GM18868 (cell line): Measurements from ENCODE around the gene SMARCB1.

Experiments
- ATAC-seq: cut with Tn5 transposase; IDR thresholded peaks from one replicate; pipeline ENCODE4 v1.9.1; 2021; ENCODE audit warnings: mild to moderate bottlenecking, moderate library complexity; ENCODE audit not compliant: unreplicated experiment

SMARCB1 gene

DNA sequence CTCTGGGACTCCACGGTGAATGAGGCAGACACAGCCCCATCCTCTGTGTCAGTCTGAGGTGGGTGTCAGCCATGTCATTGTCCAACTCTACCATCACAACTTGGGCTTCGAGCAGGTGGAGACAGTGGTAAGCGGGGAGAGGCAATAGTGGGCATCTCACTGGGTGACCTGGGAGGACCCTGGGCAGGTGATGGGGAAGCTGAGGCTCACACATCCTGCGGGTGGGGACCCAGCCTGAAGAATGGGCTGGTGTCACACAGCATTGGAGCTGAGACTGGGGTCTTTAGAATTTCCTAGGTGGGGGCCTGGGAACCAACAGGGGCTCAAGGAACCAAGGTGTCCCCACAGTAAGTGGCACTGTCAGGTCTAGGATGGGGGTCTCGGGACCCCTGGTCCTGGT lies 7.0 kb upstream of the SMARCB1 start:
- no peak for ATAC-seq

- ATAC-seq, result no peak
Observed at GRCh38 chr22:23780146-23780748, 6.5 kb upstream of the SMARCB1 start.

DNA sequence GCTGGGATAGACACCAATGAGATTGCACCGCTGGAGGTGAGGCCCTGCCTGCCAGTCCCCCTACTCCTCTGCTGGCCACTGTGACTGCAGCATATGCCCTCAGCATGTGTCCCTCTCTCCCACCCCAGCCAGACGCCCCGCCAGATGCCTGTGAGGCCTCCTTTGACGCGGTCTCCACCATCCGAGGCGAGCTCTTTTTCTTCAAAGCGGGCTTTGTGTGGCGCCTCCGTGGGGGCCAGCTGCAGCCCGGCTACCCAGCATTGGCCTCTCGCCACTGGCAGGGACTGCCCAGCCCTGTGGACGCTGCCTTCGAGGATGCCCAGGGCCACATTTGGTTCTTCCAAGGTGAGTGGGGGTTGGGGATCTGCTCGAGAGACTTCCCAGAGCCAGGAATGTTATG lies 5.7 kb upstream of the SMARCB1 start:
- no peak for ATAC-seq

GRCh38 chr22:23781511-23782183 lies 5.1 kb upstream of the SMARCB1 start:
- no peak for ATAC-seq

GRCh38 chr22:23782252-23782651 lies 4.5 kb upstream of the SMARCB1 start:
- no peak for ATAC-seq

DNA sequence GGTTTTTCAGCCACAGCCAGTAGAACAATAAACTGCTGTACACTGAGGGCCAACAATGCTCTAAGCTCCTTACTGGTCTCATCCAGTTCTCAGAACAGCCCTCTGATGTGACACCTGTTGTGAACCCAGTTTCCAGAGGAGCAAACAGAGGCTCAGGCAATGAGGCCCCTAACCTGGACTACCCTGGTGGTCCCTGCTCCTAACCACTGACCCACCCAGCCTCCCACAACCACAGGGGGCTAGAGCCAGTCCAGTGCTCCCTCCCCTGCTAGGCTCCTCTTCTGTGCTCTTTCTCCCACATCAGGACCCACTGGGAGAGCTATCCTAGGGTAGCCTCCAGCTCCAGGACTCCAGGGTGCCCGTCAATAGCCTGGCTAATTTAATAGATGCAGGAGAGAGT lies 4.1 kb upstream of the SMARCB1 start:
- ATAC-seq, result no peak

GRCh38 chr22:23783265-23784150 lies 3.3 kb upstream of the SMARCB1 start:
- ATAC-seq, result no peak

DNA sequence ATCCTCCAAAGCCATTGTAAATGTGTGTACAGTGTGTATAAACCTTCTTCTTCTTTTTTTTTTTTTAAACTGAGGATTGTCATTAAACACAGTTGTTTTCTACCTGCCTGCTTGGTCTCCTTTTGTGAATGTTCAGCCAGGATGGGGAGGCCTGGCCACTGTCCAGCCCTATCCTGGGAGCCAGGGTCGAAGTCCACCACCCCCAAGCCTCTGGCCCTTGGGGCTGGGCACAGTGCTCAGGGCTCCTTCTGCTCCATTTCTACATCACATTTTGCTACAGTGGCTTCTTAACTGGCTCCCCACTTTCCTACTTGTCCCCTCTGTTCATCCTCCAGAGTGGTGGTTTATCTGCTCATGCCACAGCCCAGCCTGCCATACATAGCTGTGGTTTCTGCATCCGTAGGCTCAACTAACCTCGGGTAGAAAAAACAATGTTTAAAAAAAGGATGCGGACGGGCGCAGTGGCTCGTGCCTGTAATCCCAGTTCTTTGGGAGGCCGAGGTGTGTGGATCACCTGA lies 2.5 kb upstream of the SMARCB1 start:
- no peak for ATAC-seq

DNA sequence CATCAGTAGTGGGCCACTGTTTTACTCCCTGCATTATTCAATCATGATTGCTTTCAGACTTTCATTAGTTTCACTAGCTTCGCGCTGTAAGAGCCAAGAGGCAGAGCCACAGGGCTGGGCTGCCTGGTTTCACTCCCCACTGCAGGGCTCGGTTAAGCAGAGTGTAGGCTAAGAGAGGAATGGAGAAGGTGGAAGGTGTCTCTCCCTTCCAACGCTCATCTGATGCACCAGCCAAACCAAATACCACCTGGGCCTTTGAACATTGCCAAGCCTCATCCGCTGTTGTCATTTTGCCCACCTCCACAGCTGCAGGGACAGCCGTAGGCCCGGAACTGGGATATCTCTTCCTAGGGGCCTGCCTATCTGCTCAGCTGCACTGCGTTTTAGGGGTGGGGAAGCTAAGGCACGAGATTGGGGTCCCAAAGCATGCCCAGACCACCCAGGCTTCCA lies 480 bp upstream of the SMARCB1 start:
- ATAC-seq, result no peak

GRCh38 chr22:23787600-23787896 lies 782 bp downstream of the SMARCB1 start:
- ATAC-seq, result peak; percentile 17

DNA sequence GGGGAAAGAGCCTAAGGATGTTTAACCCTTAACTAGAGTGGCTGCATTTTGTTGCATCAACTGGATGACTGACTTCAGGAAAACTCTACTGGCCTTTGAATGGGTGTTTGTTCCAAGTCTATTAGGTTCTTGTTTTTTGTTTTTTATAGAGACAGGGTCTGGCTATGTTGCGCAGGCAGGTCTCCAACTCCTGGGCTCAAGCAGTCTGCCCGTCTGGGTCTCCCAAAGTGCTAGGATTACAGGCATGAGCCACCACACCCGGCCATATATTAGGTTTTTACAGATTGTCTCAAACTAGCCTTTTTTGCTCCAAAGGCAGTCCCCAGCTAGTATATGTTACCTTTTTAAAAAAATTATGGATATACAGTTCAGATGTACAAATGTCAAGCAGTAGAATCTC lies 1.1 kb downstream of the SMARCB1 start:
- no peak for ATAC-seq

DNA sequence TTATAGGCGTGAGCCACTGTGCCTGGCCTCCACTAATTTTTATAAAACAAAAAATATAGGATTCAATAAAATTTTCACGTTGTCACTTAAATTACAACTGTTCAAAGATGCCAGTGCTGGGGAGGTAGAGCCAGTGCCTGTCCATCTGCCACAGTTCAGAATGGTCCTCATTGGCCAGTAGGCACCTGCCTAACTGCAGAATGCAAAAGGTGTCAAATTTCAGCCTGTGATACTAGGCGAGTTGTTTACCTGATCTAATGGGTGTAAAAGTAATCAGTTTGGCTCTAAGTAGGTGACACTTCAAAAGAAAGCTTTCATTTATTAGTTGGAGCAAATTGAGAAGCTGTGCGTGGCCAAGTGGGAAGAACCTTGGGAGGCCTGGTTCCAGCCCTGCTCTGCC lies 2.4 kb downstream of the SMARCB1 start:
- no peak for ATAC-seq

- no peak for ATAC-seq
Observed at GRCh38 chr22:23789638-23790037, 2.9 kb downstream of the SMARCB1 start.

DNA sequence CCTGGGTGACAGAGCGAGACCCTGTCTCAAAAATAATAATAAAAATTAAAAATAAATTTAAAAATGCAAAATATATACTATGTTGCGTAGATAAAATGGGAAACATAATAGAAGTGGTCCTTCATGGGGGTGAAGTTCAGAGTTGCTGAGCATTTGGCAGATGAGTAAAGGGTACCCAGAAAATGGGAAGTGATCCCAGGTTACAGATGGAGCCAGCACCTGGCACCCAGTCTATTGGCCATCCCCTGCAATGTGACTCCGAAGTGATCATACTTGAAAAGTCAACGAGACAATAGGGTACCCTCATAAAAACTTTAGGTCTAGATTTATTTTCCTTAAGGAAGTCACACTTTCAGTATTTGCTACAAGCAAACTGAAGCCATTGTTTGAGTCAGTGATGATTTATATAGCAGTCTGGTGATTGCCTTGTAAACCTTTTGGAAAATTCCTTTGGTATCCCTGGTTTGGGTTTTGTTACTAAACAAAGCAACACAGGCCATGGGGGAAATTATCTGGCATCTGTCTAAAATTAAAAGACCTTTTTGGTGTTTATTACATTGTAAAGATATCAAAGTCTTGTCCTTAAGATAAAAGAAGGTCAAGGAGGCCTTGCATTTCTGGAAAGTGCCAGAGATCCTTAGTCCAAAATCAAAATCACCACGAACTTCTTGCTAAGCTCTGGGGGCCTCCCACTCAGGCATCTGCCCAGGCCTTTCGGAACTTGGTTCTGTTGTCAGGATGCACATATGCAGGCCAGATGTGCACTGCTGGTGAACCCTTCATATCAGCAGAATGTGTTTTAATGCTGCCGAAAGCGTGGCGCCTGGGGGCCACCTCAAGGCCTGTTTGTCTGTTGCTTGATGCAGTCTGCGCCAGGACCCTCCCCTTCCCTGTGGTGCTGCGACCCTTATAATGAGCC lies 4.3 kb downstream of the SMARCB1 start:
- ATAC-seq, result no peak

- ATAC-seq, result no peak
Observed at GRCh38 chr22:23791738-23792645, 5.2 kb downstream of the SMARCB1 start.

DNA sequence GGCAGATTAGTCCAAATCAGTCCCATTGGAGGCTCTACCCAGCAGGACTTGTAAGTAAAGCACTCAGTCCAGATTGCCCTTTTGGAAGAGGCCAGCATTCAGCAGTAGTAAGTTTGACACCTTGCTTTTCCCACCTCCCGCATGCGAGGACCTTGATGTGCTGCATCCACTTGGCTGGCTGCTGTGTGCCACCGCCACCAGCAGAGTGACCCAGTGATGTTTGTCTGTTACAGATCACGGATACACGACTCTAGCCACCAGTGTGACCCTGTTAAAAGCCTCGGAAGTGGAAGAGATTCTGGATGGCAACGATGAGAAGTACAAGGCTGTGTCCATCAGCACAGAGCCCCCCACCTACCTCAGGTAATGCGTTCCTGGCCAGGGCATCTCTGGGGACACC lies 6.6 kb downstream of the SMARCB1 start:
- no peak for ATAC-seq

DNA sequence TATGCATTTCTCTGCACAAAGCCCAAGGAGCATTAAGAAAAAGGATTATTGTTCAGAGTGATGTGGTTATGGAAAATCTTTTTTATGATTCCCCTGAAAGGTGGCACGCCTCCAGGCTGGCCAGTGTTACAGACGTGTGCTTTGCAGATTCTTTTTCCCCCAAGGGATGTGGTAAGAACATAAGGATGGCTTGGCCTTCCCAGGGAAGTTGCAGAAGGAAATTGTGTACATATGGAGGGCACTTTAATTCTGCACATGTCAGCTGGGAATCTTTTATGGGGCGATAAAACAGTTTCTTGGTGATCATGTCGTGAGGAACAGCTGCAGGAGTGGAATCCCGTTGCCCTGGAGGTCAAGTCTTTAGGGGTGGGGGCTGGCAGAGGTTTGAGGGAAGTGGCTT lies 9.7 kb downstream of the SMARCB1 start:
- no peak for ATAC-seq

DNA sequence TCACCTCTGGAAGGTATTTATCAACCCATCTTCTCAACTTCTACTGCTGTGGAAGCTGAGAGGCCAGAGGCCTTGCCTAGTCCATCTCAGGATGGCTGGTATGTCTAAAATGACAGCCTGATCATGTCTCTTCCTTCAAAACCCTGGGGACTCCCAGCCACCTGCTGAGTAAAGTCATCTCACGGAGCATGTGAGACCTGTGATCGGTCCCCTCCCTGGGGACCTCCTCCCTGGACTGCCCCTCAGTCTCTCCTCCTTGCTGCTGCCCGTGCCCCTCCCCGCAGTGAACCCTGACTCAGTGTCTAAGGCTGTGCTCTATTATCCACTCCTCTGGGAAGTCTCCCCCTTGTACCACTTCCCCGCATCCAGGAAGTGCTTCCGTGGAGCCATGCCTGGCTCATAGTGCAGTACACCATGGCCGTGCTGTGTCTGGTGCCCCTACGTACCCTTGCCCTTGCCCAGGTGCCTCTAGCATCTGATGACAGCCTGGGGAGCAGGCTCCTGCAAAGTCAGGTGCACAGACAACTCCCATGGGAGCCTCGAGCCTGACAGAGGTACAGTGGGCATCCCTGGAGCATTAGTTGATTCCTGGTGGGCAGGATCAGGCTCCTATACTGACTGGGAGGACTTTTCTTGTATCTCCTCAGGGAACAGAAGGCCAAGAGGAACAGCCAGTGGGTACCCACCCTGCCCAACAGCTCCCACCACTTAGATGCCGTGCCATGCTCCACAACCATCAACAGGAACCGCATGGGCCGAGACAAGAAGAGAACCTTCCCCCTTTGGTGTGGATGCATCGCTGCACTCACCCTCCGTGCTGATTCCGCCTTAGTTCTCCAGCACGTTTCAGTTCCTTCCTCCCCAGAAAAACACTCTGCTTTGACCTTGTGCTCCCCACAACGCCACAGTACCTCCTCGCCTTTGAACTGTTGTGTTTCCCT lies 13.8 kb downstream of the SMARCB1 start:
- ATAC-seq, result peak; percentile 70
